ENCODE results near the gene YAF2. TPM values are rescaled to one million over a fixed set of nuclear protein-coding genes. Genes with fewer than 3 reads are reported as not detected.
A peak's percentile ranks its signal among the peaks of the same experiment; 100 is the strongest.

The YAF2 gene
- 10 to 100 TPM; 16.5 to 42.3 (median 25.3) TPM for total RNA-seq

- H3K9me3 ChIP-seq = no peaks in the 10 kb centered on the region
- H3K27ac ChIP-seq = peak within 1 kb of the TSS; percentile 83 to 98 (median 94)
- peaks cover 3 to 50% (median 10%) of the 10 kb centered on the region in 3 donors for H3K4me1 ChIP-seq
- TF ChIP-seq CTCF (IDR thresholded peaks at IDR 0.05) (peak in 1 of 4 experiments; percentile 18), POLR2AphosphoS5 (IDR thresholded peaks at IDR 0.05) (peak; percentile 47), POLR2A (IDR thresholded peaks at IDR 0.05) (peak; percentile 31 to 50), EP300 (IDR thresholded peaks at IDR 0.05) (no peak)
- 50 to 61% methylated on average over 2 to 3 of the region's 69 CpGs for WGBS, 2 donors (ENCODE audit: low coverage in 1 of 2)
- H3K36me3 ChIP-seq = peaks cover 0 to 10% of the 10 kb centered on the region in 2 donors
- peak; percentile 97 for ATAC-seq
- no peaks in the 10 kb centered on the region for H3K27me3 ChIP-seq
- H3K4me3 ChIP-seq = peak within 1 kb of the TSS; percentile 82 to 98
Measured at GRCh38 chr12:42238240-42239140, at the start of gene YAF2. TSS of gene YAF2 (minus strand) at chr12:42238248. CDS start at chr12:42238180, 68 bp downstream.

GRCh38 chr12:42286741-42287140 is 48.7 kb upstream of the YAF2 start:
- Histone ChIP-seq H3K27me3 (peaks cover 8% of the 10 kb centered on the region), H3K27ac (no peak overlapping the region), H3K36me3 (no peaks in the 10 kb centered on the region), H3K9me3 (no peaks in the 10 kb centered on the region), H3K4me1 (no peaks in the 10 kb centered on the region), H3K4me3 (no peak overlapping the region)
- WGBS, 2 donors (ENCODE audit: low coverage in 1 of 2) = 80 to 98% methylated on average over 9 to 10 of the region's 26 CpGs
- ATAC-seq = no peak
- TF ChIP-seq POLR2A (IDR thresholded peaks at IDR 0.05) (no peak), EP300 (IDR thresholded peaks at IDR 0.05) (no peak), POLR2AphosphoS5 (IDR thresholded peaks at IDR 0.05) (no peak), CTCF (IDR thresholded peaks at IDR 0.05) (no peak)

- WGBS, 2 donors (ENCODE audit: low coverage in 1 of 2) = 86 to 94% methylated on average over 1 to 2 of the region's 2 CpGs
- TF ChIP-seq POLR2AphosphoS5 (IDR thresholded peaks at IDR 0.05) = no peak
- TF ChIP-seq CTCF (IDR thresholded peaks at IDR 0.05) = no peak
- no peak for TF ChIP-seq EP300 (IDR thresholded peaks at IDR 0.05)
- no peak for TF ChIP-seq POLR2A (IDR thresholded peaks at IDR 0.05)
- peaks cover 8% of the 10 kb centered on the region for H3K27me3 ChIP-seq
- no peaks in the 10 kb centered on the region for H3K4me1 ChIP-seq
- H3K36me3 ChIP-seq = no peaks in the 10 kb centered on the region
- H3K27ac ChIP-seq = no peak overlapping the region
- H3K4me3 ChIP-seq = no peak overlapping the region
- no peak for ATAC-seq
- H3K9me3 ChIP-seq = no peaks in the 10 kb centered on the region
Measured at GRCh38 chr12:42285431-42285830, 47.4 kb upstream of the YAF2 start.

GRCh38 chr12:42284876-42285275 is 46.8 kb upstream of the YAF2 start:
- no peak overlapping the region for H3K27ac ChIP-seq

More at GRCh38 chr12:42284876-42285275, 46.8 kb upstream of the YAF2 start:
- H3K9me3 ChIP-seq = no peaks in the 10 kb centered on the region
- H3K4me1 ChIP-seq = no peaks in the 10 kb centered on the region
- no peak for ATAC-seq
- 67 to 76% methylated on average over 2 of the region's 2 CpGs for WGBS, 2 donors (ENCODE audit: low coverage in 1 of 2)
- TF ChIP-seq POLR2A (IDR thresholded peaks at IDR 0.05) (no peak), POLR2AphosphoS5 (IDR thresholded peaks at IDR 0.05) (no peak), EP300 (IDR thresholded peaks at IDR 0.05) (no peak), CTCF (IDR thresholded peaks at IDR 0.05) (no peak)
- no peak overlapping the region for H3K4me3 ChIP-seq
- no peaks in the 10 kb centered on the region for H3K36me3 ChIP-seq
- H3K27me3 ChIP-seq = peaks cover 8% of the 10 kb centered on the region
